IMR-90 (cell line): ENCODE measurements around the gene GALNT16.

ENCODE experiments used
- BHLHE40 ChIP-seq: fragments of 150-350 bp; IDR thresholded peaks from 2 replicates; pipeline ENCODE4 v1.6.1; 2016; ENCODE audit warnings: mild to moderate bottlenecking, low read depth, low read length
- CEBPB ChIP-seq: IDR thresholded peaks from 2 replicates; pipeline ENCODE4 v1.6.1; 2012; ENCODE audit warnings: low read depth, low read length, improper control_type of control experiment
- CHD1 ChIP-seq: IDR thresholded peaks from 2 replicates; pipeline ENCODE4 v1.6.1; 2012; ENCODE audit warnings: low read depth, low read length, improper control_type of control experiment
- CTCF ChIP-seq: conservative IDR thresholded peaks from 2 replicates; pipeline ENCODE4 v1.5.1; 2012; ENCODE audit warnings: mild to moderate bottlenecking, low read depth, low read length, improper control_type of control experiment
- FOS ChIP-seq: fragments of 150-350 bp; IDR thresholded peaks from 2 replicates; pipeline ENCODE4 v1.6.1; 2016; ENCODE audit warnings: low read depth, low read length
- MAFK ChIP-seq: IDR thresholded peaks from 2 replicates; pipeline ENCODE4 v1.6.1; 2012; ENCODE audit warnings: low read depth, low read length, improper control_type of control experiment
- MXI1 ChIP-seq: IDR thresholded peaks from 2 replicates; pipeline ENCODE4 v1.6.1; 2012; ENCODE audit warnings: low read depth, mild to moderate bottlenecking, low read length, moderate library complexity, borderline replicate concordance
- NFE2L2 ChIP-seq: fragments of 150-350 bp; IDR thresholded peaks from 2 replicates; pipeline ENCODE4 v1.6.1; 2016; ENCODE audit warnings: low read depth, mild to moderate bottlenecking, low read length
- POLR2A ChIP-seq: IDR thresholded peaks from 2 replicates; pipeline ENCODE4 v1.6.1; 2012; ENCODE audit warnings: mild to moderate bottlenecking, low read depth, low read length
- RAD21 ChIP-seq: IDR thresholded peaks from 2 replicates; pipeline ENCODE4 v1.6.1; 2012; ENCODE audit warnings: low read length, improper control_type of control experiment
- RCOR1 ChIP-seq: IDR thresholded peaks from 2 replicates; pipeline ENCODE4 v1.6.1; 2012; ENCODE audit warnings: mild to moderate bottlenecking, low read length, improper control_type of control experiment; ENCODE audit not compliant: insufficient replicate concordance
- RFX5 ChIP-seq: IDR thresholded peaks from 2 replicates; pipeline ENCODE4 v1.8.0; 2012; ENCODE audit warnings: low read depth, mild to moderate bottlenecking, low read length, moderate library complexity
- TF ChIP-seq, protein P1 (sequence below): fragments of 150-350 bp; IDR thresholded peaks from 2 replicates; pipeline ENCODE4 v1.6.1; 2016; ENCODE audit warnings: low read depth, mild to moderate bottlenecking, low read length, moderate library complexity, borderline replicate concordance

DNA sequence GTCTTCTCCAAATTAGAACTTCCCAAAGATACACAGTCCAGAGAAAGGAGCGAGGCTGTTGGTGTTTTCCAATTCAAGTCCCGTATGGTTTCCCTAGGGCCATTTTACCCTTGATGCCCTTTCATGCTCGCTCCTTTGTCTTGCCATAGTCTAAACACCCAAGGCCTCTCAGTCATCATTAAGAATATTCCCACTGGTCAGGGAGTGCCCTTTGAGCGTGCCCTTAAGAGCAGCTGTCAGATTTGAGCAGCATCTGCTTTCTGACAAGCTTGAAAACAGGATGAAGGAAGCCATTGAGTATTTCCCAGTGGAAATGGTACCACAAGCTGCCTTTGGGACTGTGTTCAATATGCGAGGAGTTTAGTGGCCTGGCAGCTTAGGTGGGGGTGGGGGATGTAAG, 10.4 kb upstream of the GALNT16 start:
- TF ChIP-seq RCOR1 (no peak), CTCF (no peak), POLR2A (no peak), RAD21 (no peak), RFX5 (no peak), BHLHE40 (no peak), NFE2L2 (no peak), CHD1 (no peak), MAFK (no peak), MXI1 (no peak), CEBPB (no peak), FOS (no peak)
- TF ChIP-seq, protein P1, sequence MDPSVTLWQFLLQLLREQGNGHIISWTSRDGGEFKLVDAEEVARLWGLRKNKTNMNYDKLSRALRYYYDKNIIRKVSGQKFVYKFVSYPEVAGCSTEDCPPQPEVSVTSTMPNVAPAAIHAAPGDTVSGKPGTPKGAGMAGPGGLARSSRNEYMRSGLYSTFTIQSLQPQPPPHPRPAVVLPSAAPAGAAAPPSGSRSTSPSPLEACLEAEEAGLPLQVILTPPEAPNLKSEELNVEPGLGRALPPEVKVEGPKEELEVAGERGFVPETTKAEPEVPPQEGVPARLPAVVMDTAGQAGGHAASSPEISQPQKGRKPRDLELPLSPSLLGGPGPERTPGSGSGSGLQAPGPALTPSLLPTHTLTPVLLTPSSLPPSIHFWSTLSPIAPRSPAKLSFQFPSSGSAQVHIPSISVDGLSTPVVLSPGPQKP = no peak
